Endothelial cell of umbilical vein (primary cell): ENCODE data around the gene GRIA4. TPM values are rescaled to one million over a fixed set of nuclear protein-coding genes. Genes with fewer than 3 reads are reported as not detected.

Source experiments
- BruUV-seq: library from RNA; stranded (reverse); fragments of 400-500 nt; replicated peaks from 2 replicates; lab custom pipeline; 2021; lab: Mats Ljungman, UMichigan
- CTCF ChIA-PET: fragments of 300-600, 350-600 bp; sonication (Branson Sonifier 250); formaldehyde crosslinking; loops from one replicate; lab custom pipeline; 2021; ENCODE audit warnings: antibody characterized with exemption, inconsistent platforms; lab: Charles Lee
- POLR2A ChIA-PET: fragments of 300-600, 350-600 bp; sonication (Branson Sonifier 250); formaldehyde crosslinking; loops from one replicate; lab custom pipeline; 2021; ENCODE audit warnings: antibody characterized with exemption, inconsistent platforms; lab: Charles Lee
- DNase-seq: peaks from one replicate; pipeline ENCODE4 v3.0.0-alpha.2; 2011; ENCODE audit warnings: low read depth, low spot score
- FAIRE-seq: peaks from 2 replicates; lab custom pipeline; 2011; peaks lifted over from hg19 to GRCh38; lab: Jason Lieb, UNC
- H2AFZ ChIP-seq: 2 replicates; pipeline ENCODE4 v1.6.0; 2012; ENCODE audit warnings: low read depth, low read length, control low read depth, inconsistent platforms
- H3K27ac ChIP-seq: 2 replicates; pipeline ENCODE4 v1.5.1; 2011; ENCODE audit warnings: low read depth, mild to moderate bottlenecking, control low read depth, low read length, moderate library complexity; ENCODE audit not compliant: insufficient read depth
- H3K27me3 ChIP-seq, 2 experiments: 2 replicates each; pipeline versions ENCODE4 v1.6.0 to v1.6.1; 2011; ENCODE audit warnings: low read length in 2 of 2, mixed read lengths in 1 of 2; ENCODE audit not compliant: control insufficient read depth in 2 of 2, insufficient read depth in 2 of 2
- H3K36me3 ChIP-seq, 2 experiments: 2 replicates in 1 of 2; 3 replicates in 1 of 2; pipeline ENCODE4 v1.5.1; 2011; ENCODE audit warnings: low read length in 2 of 2, mild to moderate bottlenecking in 1 of 2, moderate library complexity in 1 of 2; ENCODE audit not compliant: control insufficient read depth in 2 of 2, insufficient read depth in 2 of 2; ENCODE audit errors: extremely low read depth in 1 of 2
- H3K4me1 ChIP-seq: 3 replicates; pipeline ENCODE4 v1.5.1; 2011; ENCODE audit warnings: mild to moderate bottlenecking, low read length; ENCODE audit not compliant: control insufficient read depth, insufficient read depth; ENCODE audit errors: extremely low read depth
- H3K4me2 ChIP-seq: 2 replicates; pipeline ENCODE4 v1.6.1; 2011; ENCODE audit warnings: low read length, control low read depth, mixed read lengths; ENCODE audit not compliant: insufficient read depth
- H3K4me3 ChIP-seq, 3 experiments: fragments of 200-600 bp in 1 of 3; sonication (generic), shearing (Covaris generic) in 1 of 3; replicated peaks in 1 of 3; 2 replicates each; pipeline ENCODE4 v1.5.1; 2011 to 2016; ENCODE audit warnings: control low read depth in 3 of 3, low read length in 3 of 3, mild to moderate bottlenecking in 2 of 3, inconsistent platforms in 1 of 3, low read depth in 1 of 3, moderate library complexity in 1 of 3; ENCODE audit not compliant: insufficient read depth in 1 of 3
- H3K79me2 ChIP-seq: 2 replicates; pipeline ENCODE4 v1.6.0; 2012; ENCODE audit warnings: low read length, inconsistent platforms; ENCODE audit not compliant: control insufficient read depth, insufficient read depth
- H3K9ac ChIP-seq: replicated peaks from 2 replicates; pipeline ENCODE3; 2011; ENCODE audit warnings: low read length, control low read depth; ENCODE audit not compliant: insufficient read depth; ENCODE audit errors: extremely low read depth
- H3K9me1 ChIP-seq: replicated peaks from 3 replicates; pipeline ENCODE4 v1.6.0; 2011; ENCODE audit warnings: mild to moderate bottlenecking, low read length; ENCODE audit not compliant: control insufficient read depth, insufficient read depth; ENCODE audit errors: extremely low read depth
- H3K9me3 ChIP-seq: replicated peaks from 2 replicates; pipeline ENCODE4 v1.5.1; 2012; ENCODE audit warnings: low read length, inconsistent platforms; ENCODE audit not compliant: control insufficient read depth, insufficient read depth
- H4K20me1 ChIP-seq: replicated peaks from 2 replicates; pipeline ENCODE3; 2011; ENCODE audit warnings: mild to moderate bottlenecking, low read length; ENCODE audit not compliant: control insufficient read depth, insufficient read depth; ENCODE audit errors: extremely low read depth
- CTCF ChIP-seq, 2 donors: IDR thresholded peaks; 1 replicate in 1 of 2; 2 replicates in 1 of 2; pipeline ENCODE4 v1.5.1; 2011; ENCODE audit warnings: low read length in 2 of 2, mild to moderate bottlenecking in 2 of 2, moderate library complexity in 2 of 2, control low read depth in 1 of 2, inconsistent platforms in 1 of 2, low read depth in 1 of 2; ENCODE audit not compliant: insufficient read depth in 1 of 2; ENCODE audit errors: extremely low read depth in 1 of 2
- EZH2 ChIP-seq: IDR thresholded peaks from 2 replicates; pipeline ENCODE4 v1.6.1; 2012; ENCODE audit warnings: borderline replicate concordance, low read depth, mild to moderate bottlenecking, moderate library complexity, low read length, inconsistent platforms; ENCODE audit not compliant: severe bottlenecking
- FOS ChIP-seq: IDR thresholded peaks from 2 replicates; pipeline ENCODE4 v1.6.1; 2011; ENCODE audit warnings: mild to moderate bottlenecking, low read length, moderate library complexity, borderline replicate concordance; ENCODE audit not compliant: insufficient read depth
- GATA2 ChIP-seq: IDR thresholded peaks from 2 replicates; pipeline ENCODE4 v1.7.0; 2011; ENCODE audit warnings: low read depth, mild to moderate bottlenecking, moderate library complexity, mixed read lengths, low read length; ENCODE audit not compliant: insufficient read length, insufficient read depth
- JUN ChIP-seq: IDR thresholded peaks from 2 replicates; pipeline ENCODE4 v1.6.1; 2011; ENCODE audit warnings: borderline replicate concordance, low read depth; ENCODE audit not compliant: insufficient read length, insufficient read depth
- MAX ChIP-seq: IDR thresholded peaks from 2 replicates; pipeline ENCODE4 v1.6.1; 2011; ENCODE audit not compliant: insufficient read depth, insufficient read length
- MYC ChIP-seq: IDR thresholded peaks from one replicate; pipeline ENCODE4 v1.6.1; 2011; ENCODE audit warnings: mild to moderate bottlenecking, low read depth, low read length
- POLR2AphosphoS5 ChIP-seq: IDR thresholded peaks from 2 replicates; pipeline ENCODE4 v1.6.1; 2012; ENCODE audit warnings: low read depth, mild to moderate bottlenecking, control low read depth, low read length, moderate library complexity; ENCODE audit not compliant: insufficient read depth
- dilution Hi-C: fragments of 300-500 bp; cut with MboI; formaldehyde crosslinking; loops from one replicate; pipeline ENCODE4 v1.15.0; 2019; ENCODE audit warnings: low sequenced_read_pairs; ENCODE audit not compliant: extremely low pct_ligation_motif_present
- intact Hi-C: fragments of 100-400 bp; cut with micrococcal nuclease; formaldehyde crosslinking; loops from one replicate; pipeline ENCODE4 v1.10.0; 2022
- polyA plus RNA-seq, 4 experiments: library from polyadenylated mRNA; depleted of rRNA in 3 of 4; stranded (reverse) in 3 of 4; unstranded in 1 of 4; fragments of >200 nt; gene quantifications; 2 replicates each; pipeline versions ENCODE4 v1.2.1 to v1.2.3, GENCODE V29; 2011 to 2012; ENCODE audit warnings: missing spikeins in 1 of 4
- total RNA-seq: library from RNA; stranded (reverse); gene quantifications from 2 replicates; pipeline ENCODE4 v1.2.3, GENCODE V29; 2021

The GRIA4 gene
- total and polyA plus RNA-seq, 2 donors (not counting 3 experiments of a cell fraction or from before 2014, with no cell fraction given) = not detected

- no peaks in the 10 kb centered on the region for H3K4me1 ChIP-seq
- H3K79me2 ChIP-seq = no peaks in the 10 kb centered on the region
- no peaks in the 10 kb centered on the region for H4K20me1 ChIP-seq
- no peaks in the 10 kb centered on the region for H3K36me3 ChIP-seq
- no peak overlapping the region for H3K9ac ChIP-seq
- ChIA-PET POLR2A (no interaction called here), CTCF (no interaction called here)
- no TSS peak for BruUV-seq
- TF ChIP-seq CTCF (IDR thresholded peaks at IDR 0.05; ENCODE audit: extremely low read depth in 1 of 2, insufficient read depth in 1 of 2, low read depth in 1 of 2, low read length in 2 of 2) (no peak), POLR2AphosphoS5 (no peak), JUN (no peak), GATA2 (no peak), MAX (no peak), MYC (no peak), EZH2 (no peak), FOS (no peak)
- intact Hi-C loops (no loop called here), dilution Hi-C loops (no loop called here)
- H3K27me3 ChIP-seq = no peaks in the 10 kb centered on the region
- DNase-seq = no peak
- no peak overlapping the region for H3K4me3 ChIP-seq
- no peaks in the 10 kb centered on the region for H3K9me1 ChIP-seq
- H3K9me3 ChIP-seq = no peaks in the 10 kb centered on the region
- no peak overlapping the region for H3K4me2 ChIP-seq
- H3K27ac ChIP-seq = no peak overlapping the region
- FAIRE-seq = no peak
- no peak overlapping the region for H2AFZ ChIP-seq
These were observed 124.6 kb downstream of the GRIA4 start for GRCh38 chr11:105734426-105734825.
